Panc1 (cell line): Measurements from ENCODE around the gene CHAC2.

Source experiments
- POLR2AphosphoS5 ChIP-seq: IDR thresholded peaks from 2 replicates; pipeline ENCODE4 v1.6.1; 2012; ENCODE audit warnings: mild to moderate bottlenecking, low read depth, low read length, moderate library complexity
- TF ChIP-seq, protein P1 (sequence below): fragments of 450-650 bp; IDR thresholded peaks from 2 replicates; pipeline ENCODE4 v1.5.1; 2017; ENCODE audit warnings: mild to moderate bottlenecking
- TF ChIP-seq, protein P2 (sequence below), 2 experiments: IDR thresholded peaks; 2 replicates each; pipeline ENCODE4 v1.6.1; 2011 to 2012; ENCODE audit warnings: low read depth in 2 of 2, control low read depth in 1 of 2, low read length in 1 of 2, mild to moderate bottlenecking in 1 of 2, moderate library complexity in 1 of 2; ENCODE audit not compliant: insufficient read depth in 1 of 2

DNA sequence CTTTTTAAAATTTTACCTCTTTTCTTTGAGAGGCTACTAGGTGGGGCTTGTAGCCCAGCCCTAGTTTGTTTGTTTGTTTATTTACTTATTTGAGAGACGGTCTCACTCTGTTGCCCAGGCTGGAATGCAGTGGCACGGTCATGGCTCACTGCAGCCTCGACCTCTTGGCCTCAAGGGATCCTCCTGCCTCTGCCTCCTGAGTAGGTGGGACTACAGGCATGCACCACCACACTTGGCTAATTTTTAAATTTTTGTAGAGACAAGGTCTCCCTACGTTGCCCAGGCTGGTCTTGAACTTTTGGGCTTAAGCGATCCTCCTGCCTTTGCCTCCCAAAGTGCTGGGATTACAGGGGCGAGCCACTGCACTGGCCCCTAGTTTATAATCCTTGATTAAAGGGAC, 54.2 kb downstream of the CHAC2 start:
- TF ChIP-seq, protein P1, sequence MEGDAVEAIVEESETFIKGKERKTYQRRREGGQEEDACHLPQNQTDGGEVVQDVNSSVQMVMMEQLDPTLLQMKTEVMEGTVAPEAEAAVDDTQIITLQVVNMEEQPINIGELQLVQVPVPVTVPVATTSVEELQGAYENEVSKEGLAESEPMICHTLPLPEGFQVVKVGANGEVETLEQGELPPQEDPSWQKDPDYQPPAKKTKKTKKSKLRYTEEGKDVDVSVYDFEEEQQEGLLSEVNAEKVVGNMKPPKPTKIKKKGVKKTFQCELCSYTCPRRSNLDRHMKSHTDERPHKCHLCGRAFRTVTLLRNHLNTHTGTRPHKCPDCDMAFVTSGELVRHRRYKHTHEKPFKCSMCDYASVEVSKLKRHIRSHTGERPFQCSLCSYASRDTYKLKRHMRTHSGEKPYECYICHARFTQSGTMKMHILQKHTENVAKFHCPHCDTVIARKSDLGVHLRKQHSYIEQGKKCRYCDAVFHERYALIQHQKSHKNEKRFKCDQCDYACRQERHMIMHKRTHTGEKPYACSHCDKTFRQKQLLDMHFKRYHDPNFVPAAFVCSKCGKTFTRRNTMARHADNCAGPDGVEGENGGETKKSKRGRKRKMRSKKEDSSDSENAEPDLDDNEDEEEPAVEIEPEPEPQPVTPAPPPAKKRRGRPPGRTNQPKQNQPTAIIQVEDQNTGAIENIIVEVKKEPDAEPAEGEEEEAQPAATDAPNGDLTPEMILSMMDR = no peak
- TF ChIP-seq POLR2AphosphoS5 = no peak
- TF ChIP-seq, protein P2, sequence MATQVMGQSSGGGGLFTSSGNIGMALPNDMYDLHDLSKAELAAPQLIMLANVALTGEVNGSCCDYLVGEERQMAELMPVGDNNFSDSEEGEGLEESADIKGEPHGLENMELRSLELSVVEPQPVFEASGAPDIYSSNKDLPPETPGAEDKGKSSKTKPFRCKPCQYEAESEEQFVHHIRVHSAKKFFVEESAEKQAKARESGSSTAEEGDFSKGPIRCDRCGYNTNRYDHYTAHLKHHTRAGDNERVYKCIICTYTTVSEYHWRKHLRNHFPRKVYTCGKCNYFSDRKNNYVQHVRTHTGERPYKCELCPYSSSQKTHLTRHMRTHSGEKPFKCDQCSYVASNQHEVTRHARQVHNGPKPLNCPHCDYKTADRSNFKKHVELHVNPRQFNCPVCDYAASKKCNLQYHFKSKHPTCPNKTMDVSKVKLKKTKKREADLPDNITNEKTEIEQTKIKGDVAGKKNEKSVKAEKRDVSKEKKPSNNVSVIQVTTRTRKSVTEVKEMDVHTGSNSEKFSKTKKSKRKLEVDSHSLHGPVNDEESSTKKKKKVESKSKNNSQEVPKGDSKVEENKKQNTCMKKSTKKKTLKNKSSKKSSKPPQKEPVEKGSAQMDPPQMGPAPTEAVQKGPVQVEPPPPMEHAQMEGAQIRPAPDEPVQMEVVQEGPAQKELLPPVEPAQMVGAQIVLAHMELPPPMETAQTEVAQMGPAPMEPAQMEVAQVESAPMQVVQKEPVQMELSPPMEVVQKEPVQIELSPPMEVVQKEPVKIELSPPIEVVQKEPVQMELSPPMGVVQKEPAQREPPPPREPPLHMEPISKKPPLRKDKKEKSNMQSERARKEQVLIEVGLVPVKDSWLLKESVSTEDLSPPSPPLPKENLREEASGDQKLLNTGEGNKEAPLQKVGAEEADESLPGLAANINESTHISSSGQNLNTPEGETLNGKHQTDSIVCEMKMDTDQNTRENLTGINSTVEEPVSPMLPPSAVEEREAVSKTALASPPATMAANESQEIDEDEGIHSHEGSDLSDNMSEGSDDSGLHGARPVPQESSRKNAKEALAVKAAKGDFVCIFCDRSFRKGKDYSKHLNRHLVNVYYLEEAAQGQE (IDR thresholded peaks at IDR 0.05; ENCODE audit: insufficient read depth in 1 of 2, low read depth in 2 of 2, low read length in 1 of 2) = no peak
